Measurements from ENCODE around the gene BCORL1.

- TF ChIP-seq CTCF (IDR thresholded peaks at IDR 0.05; ENCODE audit: low read depth, low read length): no peak
- no peak for TF ChIP-seq EZH2phosphoT487 (IDR thresholded peaks at IDR 0.05; ENCODE audit: low read depth)
Measured at GRCh38 chrX:129981200-129981553, 1.3 kb upstream of the BCORL1 start.

Data from OCI-LY3 (cell line).